NCI-H524 treated with DMSO at 0.1 percent for 48 hours (cell line): ENCODE results near the gene PRDM5.
A peak's percentile ranks its signal among the peaks of the same experiment; 100 is the strongest.
"Not testable (repeated sequence)": the region's sequence is repeated elsewhere in the genome, so short reads cannot be mapped to it uniquely, and the experiment has no call there.

Experiments
- DNase-seq: peaks from one replicate; lab custom pipeline; 2025; lab: John Stamatoyannopoulos, UW

PRDM5 gene

GRCh38 chr4:120753854-120754253 lies 168.7 kb downstream of the PRDM5 start:
- no peak for DNase-seq

GRCh38 chr4:120750152-120750525 lies 172.4 kb downstream of the PRDM5 start:
- no peak for DNase-seq

DNA sequence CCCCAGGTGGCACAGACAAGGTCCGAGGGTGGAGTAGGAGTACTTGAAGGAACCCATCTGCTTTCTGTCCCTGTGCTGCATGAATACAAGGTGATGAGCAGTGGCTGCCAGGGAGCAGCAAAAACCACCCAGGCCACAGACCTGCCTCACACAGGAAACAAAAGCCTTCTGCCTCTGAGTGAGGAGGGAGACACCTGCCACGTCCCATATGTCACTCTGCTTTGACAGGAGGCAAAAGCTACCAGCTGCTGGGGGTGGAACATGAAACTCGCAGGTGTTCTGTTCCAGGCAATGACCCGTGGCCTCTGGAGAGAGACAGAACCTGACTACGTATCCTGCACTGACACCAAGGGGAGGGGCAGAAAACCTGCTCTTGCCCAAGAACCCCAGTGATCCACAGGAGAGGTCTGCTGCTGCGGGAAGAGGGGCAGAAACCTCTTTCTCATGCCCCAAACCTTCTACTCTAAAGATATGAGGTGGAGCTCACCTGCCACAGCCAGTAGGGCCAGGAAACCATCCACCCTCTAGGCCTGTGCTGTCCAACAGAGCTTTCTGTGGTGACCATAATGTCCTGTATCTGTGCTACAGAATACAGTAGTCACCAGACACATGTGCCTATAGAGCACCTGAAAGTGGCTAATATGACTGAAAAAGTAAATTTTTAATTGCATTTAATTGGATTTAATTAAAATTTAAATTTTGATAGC lies 172.9 kb downstream of the PRDM5 start:
- DNase-seq: peak; percentile 87

GRCh38 chr4:120741636-120742035 lies 180.9 kb downstream of the PRDM5 start:
- not testable (repeated sequence) for DNase-seq

- no peak for DNase-seq
Measured at GRCh38 chr4:120736312-120736711, 186.2 kb downstream of the PRDM5 start.

- DNase-seq: no peak
Measured at GRCh38 chr4:120733968-120734367, 188.6 kb downstream of the PRDM5 start.

- DNase-seq: no peak
Measured at GRCh38 chr4:120733054-120733453, 189.5 kb downstream of the PRDM5 start.

- DNase-seq: no peak
Measured at GRCh38 chr4:120731561-120731960, 191.0 kb downstream of the PRDM5 start.

GRCh38 chr4:120730777-120731320 lies 191.7 kb downstream of the PRDM5 start:
- DNase-seq: no peak

DNA sequence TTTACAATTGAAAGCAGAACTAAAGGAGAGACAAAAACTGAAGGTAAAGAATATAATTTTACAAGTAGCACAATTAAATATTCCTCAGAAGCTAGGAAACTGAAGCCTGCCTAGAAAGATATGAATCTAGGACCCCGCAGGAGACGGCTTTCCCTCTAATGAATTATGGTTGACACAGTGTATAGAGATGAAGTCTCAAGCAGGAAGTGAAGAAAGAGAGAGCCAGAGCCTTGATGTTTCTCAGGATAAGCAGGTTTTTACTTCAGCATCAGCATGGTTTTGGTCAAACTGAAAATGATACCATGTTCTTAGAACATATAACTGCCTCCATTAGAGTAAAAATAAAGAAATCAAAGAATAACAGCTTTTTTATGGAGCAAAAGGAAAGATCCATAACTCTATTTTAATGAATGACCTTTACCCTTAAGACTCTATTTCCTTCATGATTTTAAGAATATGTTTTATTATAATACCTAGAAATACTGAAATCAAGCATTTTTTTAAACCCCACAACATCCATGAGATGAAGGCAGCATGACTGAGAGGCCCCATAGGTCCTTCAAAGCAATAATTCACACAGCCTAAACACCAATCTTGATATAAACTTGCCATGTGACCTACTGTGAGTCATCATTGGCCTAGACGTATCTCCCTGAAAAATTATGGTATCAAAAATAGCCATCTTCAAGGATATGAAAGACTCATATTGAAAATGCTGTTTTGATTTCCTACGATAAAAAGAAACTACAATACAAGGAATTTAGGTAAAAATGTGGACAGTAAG lies 193.4 kb downstream of the PRDM5 start:
- no peak for DNase-seq

DNA sequence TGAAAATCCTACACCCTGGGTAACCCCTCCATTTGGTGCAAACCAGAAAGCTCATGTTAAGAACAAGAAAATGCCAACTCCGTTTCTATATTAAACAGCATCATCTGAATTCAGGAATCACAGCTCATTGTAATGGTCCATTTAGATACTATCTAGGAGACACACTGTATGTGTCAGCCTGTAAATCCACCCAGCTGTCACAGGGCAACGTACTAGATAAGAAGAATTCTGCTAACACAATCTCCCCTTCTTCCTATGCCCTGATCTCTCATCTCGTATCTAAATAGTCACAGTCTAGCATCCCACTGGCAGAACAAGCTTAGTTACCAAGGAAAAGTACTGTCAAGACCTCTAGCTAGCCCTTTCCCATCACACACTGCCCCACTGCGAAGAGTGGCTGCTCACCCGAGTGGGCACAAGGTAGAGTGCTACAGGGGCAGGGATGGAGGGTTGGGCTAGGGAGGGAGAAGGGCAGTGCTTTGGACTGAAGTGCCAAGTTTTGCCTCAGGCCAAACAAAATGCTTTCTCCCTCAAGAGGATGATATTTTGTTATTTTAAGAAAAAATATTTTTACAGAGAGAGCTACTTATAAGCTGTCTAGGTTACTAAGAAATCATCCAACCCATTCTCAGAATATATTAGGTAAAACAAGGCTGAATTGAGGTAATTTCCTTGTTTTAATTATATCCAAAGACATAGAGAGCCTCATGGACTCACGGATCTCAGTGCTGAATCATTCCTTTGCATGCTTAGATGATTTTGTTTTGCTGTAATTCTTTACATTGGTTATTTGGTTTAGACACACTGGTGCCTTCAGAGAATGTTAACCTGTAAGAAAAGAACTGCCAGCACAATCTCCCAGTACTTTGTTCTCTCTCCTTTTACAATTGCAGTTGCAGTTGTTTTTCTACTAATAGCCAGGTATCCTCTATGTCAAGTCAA lies 196.6 kb downstream of the PRDM5 start:
- DNase-seq: no peak

DNA sequence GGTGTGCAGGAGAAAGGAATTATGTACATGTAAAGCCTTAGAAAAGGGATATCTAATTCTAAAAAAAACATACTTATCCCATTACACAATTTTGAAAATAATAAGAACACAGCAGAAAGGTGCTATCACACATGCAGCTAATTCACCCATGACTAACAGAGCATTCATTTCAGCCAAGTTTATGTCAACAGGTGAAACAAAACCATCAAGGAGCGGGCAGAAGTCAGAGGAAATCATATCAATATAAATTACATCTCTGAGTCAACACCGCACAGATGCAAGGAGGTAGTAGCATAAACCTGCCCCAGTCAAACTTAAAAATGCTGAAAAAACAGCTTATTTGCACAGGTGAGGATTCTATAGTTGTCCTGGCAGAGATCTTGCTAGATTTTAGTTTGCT lies 197.9 kb downstream of the PRDM5 start:
- DNase-seq: no peak

DNA sequence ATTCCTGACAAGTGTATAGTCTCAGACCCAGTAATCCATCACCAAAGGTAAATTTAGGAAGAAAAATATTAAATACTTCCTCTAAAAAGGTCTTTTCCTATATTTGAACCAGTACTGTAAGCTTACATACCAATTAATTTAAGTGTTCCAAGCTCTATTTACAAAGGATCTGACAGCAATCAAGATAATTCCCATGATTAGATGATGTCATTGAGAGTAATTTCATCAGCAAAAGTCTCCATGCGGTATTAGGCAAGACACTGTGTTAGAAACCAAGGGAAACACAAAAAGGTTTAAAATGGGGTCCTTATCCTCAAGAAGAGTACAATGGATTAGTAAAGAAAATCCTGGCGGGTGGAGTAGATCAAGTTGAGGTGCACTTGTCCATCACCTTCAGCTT lies 198.5 kb downstream of the PRDM5 start:
- no peak for DNase-seq

- no peak for DNase-seq
Measured at GRCh38 chr4:120723105-120723504, 199.4 kb downstream of the PRDM5 start.

DNA sequence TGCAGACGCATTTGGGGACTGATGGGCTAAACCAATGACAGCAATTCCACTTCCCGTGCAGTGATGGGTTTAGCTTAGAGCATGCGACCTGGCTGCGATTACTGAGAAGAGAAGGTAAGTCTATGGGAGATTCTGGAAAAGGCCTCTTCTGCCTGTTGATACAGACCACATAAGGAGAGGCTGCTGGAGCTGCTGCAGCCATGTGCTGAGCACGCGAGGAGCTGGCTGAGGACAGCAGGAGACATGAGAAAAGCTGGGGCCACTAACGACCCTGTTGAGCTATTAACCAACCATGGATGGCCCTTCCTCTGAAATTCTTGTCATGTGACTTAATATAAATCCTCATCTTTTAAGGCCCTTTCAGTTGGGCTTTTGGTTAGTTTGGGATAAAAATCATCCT lies 199.9 kb downstream of the PRDM5 start:
- DNase-seq: no peak

DNA sequence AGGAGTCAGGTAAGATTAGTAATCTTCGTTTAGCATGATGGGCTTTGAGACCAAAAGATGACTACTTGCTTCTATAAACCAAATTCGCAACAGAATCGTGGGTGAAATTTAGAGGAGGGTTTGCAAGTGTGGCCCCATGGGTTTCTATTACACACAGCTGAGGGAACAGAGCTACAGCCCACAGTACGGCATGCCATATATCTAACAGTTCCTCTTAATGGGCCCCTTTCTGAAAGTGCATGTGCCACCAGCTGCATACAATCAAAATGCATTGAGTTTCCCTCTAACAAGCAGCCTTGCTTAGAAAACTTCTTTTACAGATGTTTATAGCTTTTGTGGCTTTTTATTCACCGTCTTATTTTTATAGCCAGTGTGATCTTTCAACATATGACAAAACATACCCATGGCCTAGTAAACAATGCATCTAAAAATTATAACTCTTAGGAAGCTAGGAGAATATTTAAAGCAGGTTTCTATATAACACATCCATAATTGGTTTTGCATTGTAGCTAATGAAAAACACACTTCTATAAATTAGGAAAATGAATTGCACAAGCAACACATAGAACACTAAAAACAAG lies 202.1 kb downstream of the PRDM5 start:
- no peak for DNase-seq

- no peak for DNase-seq
Measured at GRCh38 chr4:120718979-120719566, 203.5 kb downstream of the PRDM5 start.

DNA sequence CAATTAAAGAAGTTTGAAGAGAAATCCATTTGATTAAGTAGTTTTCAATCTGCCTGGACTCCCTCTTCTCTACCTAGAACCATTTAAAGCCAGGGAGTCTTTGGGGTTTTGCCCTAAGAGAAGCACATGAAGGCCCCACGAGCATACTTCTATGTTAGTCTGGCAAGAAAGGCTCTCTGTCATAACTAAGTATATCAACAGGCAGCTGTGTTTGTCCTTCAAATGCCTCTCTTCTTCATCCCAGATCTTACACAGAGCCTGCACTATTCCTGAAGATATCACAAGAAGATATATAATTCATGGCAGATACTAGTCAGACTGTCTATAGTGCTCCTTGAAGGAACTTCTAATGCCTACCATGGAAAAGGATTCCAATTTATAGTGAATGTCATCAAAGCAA lies 206.2 kb downstream of the PRDM5 start:
- no peak for DNase-seq

DNA sequence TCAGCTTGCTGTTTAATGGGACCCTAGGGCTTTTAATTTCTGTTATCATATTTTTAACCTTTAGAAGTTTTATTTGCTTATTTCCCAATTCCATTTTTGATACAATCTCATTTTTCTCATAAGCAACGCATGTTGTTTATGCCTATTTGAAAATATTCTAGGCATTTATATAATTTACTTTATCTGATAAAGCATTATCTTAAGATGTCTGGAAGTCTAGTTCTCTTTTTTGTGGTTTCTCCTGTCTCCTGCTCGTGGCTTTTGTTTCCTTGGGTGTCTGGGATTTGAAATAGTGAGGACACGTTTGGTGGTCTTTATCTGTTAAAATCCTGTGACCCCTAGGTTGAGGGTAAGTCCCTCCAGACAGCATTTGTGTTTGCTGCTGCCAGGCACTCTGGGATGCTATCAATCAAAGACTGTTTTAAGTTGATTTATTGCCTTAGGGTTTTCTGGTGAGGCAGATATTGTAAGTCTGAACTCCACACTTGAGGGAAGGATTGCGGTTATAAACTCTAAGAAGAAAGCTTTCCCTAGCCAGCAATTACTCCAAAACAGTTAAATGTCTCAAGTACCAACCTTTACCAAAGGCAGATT lies 208.0 kb downstream of the PRDM5 start:
- no peak for DNase-seq

DNA sequence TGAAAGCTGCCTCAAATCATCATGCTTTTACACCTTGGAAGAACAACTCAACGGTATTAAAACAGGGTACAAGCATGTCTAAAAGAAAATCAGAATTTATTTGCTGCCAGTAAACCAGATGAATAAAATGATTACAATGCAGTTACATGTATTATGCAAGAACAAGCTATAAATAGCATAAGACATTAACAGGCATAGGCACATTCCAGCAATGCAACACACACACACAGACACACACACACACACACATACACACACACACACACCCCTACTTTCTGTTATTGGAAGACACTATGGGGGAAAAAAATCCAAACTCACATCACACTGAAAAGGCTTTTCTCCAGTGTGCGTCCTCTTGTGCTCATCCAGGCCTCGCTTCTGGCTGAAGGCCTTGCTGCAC lies 212.5 kb downstream of the PRDM5 start:
- DNase-seq: no peak

DNA sequence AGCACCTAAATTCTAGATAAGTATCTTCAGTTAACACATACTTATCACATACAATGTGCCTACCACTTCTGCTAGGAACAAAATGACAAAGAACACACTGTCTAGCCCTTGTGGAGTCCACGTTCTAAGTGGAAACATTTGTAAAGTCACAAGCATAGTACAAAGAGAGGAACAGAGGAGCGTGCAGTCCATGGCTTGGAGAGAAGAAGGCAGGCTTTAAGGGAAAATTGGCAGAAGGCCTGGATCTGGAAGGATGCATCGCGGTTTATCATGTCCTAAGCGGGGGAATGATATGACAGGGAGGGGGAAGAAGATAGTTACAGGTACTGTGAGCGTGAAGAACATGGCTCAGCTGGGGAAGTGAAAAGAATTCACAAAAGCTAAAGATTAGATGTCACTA lies 218.0 kb downstream of the PRDM5 start:
- no peak for DNase-seq
